Ascending aorta (tissue), 2 donors: ENCODE results near the gene ABCA1. TPM values are rescaled to one million over a fixed set of nuclear protein-coding genes. Genes with fewer than 3 reads are reported as not detected.

Experiments
- DNase-seq, 2 donors: peaks; one replicate each; pipeline ENCODE4 v3.0.0-alpha.2; 2019; ENCODE audit warnings: low spot score in 2 of 2
- H3K27ac ChIP-seq, 2 donors: fragments of 200-600 bp; sonication (generic); one replicate each; pipeline ENCODE4 v1.5.1; 2016 to 2017; ENCODE audit warnings: mild to moderate bottlenecking in 1 of 2
- H3K27me3 ChIP-seq: fragments of 200-600 bp; sonication (generic); one replicate; pipeline ENCODE4 v1.5.1; 2017
- H3K36me3 ChIP-seq, 2 donors: fragments of 200-600 bp; sonication (generic); one replicate each; pipeline ENCODE4 v1.5.1; 2016
- H3K4me1 ChIP-seq, 2 donors: fragments of 200-600 bp; sonication (generic); one replicate each; pipeline ENCODE4 v1.5.1; 2016 to 2017; ENCODE audit warnings: mild to moderate bottlenecking in 1 of 2
- H3K4me3 ChIP-seq, 2 donors: fragments of 200-600 bp; sonication (generic); one replicate each; pipeline ENCODE4 v1.5.1; 2016 to 2017; ENCODE audit warnings: mild to moderate bottlenecking in 1 of 2
- H3K9me3 ChIP-seq, 2 donors: fragments of 200-600 bp; sonication (generic); one replicate each; pipeline ENCODE4 v1.5.1; 2016
- intact Hi-C: fragments of 100-400 bp; cut with DNase I; formaldehyde crosslinking; loops from one replicate; pipeline ENCODE4 v1.15.1; 2023
- total RNA-seq: library from RNA; depleted of rRNA; stranded (reverse); fragments of >200 nt; gene quantifications from one replicate; pipeline ENCODE4 v1.1.0, GENCODE V29; 2016
- TF ChIP-seq, protein P1 (sequence below), 3 experiments: fragments of 200-600 bp in 2 of 3; fragments of 450-650 bp in 1 of 3; sonication (generic) in 2 of 3; IDR thresholded peaks; one replicate each; pipeline ENCODE4 v1.5.1; 2016 to 2019; ENCODE audit warnings: antibody characterized with exemption in 3 of 3, mild to moderate bottlenecking in 1 of 3, moderate library complexity in 1 of 3

Gene ABCA1
- total RNA-seq, 1 donor from 2014 or later = 14.0 TPM

DNA sequence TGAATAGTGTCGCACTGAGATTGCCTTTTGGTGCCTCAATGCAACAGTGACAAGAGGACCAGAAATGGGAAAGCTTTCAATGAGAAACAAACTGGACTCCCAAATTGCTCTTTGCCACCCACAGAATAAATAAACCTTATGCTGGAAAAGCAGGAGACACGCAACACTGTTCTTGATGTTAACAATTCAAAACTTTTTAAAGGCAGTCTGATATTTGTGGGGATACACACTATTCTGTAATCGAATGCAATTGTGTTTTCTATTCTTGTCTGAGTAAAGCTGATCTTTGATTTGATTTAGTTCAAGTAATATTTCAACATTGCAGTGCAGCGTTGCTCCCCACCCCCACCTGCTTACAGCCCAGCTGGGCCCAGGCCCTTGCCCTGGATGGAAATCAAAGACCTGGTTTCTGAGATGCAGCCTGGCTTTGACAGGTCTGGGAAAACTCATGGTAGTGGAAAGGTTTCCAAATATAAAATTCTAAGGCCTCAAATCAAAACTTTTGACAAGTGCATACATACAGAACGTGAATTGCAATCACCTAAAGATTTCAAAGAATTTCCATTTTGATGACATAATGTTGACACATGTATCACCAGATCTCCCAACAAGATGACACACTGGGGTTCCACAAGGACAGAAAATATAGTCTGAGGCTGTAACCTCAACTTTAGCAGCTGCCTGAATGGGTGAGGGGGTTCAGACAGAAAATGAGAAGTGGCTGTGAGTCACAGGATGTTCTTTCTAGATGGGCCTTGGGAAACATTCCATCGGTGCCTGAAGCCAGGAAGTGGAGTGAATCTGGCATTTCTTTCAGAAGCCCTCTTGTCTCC, 55.1 kb downstream of the ABCA1 start:
- H3K27me3 ChIP-seq = no peaks in the 10 kb centered on the region
- peak overlapping the region; percentile 12 to 14 for H3K27ac ChIP-seq
- no peak overlapping the region for H3K4me3 ChIP-seq
- H3K4me1 ChIP-seq = peaks cover 0 to 17% of the 10 kb centered on the region in 2 donors
- TF ChIP-seq, protein P1, sequence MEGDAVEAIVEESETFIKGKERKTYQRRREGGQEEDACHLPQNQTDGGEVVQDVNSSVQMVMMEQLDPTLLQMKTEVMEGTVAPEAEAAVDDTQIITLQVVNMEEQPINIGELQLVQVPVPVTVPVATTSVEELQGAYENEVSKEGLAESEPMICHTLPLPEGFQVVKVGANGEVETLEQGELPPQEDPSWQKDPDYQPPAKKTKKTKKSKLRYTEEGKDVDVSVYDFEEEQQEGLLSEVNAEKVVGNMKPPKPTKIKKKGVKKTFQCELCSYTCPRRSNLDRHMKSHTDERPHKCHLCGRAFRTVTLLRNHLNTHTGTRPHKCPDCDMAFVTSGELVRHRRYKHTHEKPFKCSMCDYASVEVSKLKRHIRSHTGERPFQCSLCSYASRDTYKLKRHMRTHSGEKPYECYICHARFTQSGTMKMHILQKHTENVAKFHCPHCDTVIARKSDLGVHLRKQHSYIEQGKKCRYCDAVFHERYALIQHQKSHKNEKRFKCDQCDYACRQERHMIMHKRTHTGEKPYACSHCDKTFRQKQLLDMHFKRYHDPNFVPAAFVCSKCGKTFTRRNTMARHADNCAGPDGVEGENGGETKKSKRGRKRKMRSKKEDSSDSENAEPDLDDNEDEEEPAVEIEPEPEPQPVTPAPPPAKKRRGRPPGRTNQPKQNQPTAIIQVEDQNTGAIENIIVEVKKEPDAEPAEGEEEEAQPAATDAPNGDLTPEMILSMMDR (IDR thresholded peaks at IDR 0.05) = no peak
- H3K36me3 ChIP-seq = peaks cover 0 to 3% of the 10 kb centered on the region in 2 donors
- peak; percentile 24 to 76 for DNase-seq
- H3K9me3 ChIP-seq = no peaks in the 10 kb centered on the region
- intact Hi-C loops = no loop called here

DNA sequence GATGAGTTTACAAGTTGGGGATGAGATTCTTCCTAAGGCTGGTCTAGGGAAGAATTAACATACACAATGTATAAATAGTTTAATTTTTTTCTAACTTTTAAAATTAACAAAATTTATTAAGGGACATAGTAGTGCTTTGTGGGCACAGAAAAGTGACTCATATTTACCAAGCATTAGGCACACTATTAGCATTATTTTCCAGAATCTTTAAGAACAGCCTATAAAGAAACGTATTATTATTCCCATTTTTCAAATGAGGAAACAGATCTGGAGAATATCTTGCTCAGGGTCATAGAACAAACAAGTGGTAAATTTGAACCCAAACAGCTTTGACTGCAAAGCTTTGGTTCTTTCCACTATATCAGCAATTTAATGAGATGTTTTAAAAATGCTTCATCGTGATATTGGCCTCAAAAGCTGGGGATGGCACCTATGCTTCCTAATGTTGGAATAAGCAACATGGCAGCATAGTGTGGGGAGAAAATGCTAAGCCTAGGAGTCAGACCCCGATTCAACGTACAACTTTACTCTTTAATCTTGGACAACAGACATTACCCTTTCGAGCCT, 55.9 kb downstream of the ABCA1 start:
- H3K9me3 ChIP-seq = no peaks in the 10 kb centered on the region
- no peak overlapping the region for H3K4me3 ChIP-seq
- intact Hi-C loops = no loop called here
- DNase-seq = no peak
- H3K27ac ChIP-seq = no peak overlapping the region
- H3K4me1 ChIP-seq = peaks cover 0 to 17% of the 10 kb centered on the region in 2 donors
- TF ChIP-seq, protein P1 (IDR thresholded peaks at IDR 0.05) = no peak
- H3K27me3 ChIP-seq = no peaks in the 10 kb centered on the region
- peaks cover 0 to 7% of the 10 kb centered on the region in 2 donors for H3K36me3 ChIP-seq

DNA sequence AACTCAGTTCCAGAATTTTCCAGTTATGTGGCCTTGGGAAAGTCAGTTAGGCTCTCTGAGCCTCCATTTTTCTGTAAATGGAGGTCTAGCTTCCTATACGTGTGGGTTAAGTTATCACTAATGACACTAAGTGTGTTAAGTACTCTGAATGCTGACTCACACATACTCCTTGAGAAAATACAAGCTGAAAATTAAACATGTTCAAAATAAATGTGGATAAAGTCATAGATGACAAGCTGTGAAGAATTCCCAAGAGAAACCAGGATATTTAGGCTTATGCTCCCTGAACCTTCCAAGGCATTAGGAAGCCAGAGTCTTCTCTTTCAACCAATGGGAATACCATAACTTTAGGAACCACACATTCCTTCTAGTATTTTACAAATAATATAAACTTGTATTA, 58.1 kb downstream of the ABCA1 start:
- peaks cover 4 to 10% of the 10 kb centered on the region in 2 donors for H3K36me3 ChIP-seq
- intact Hi-C loops = no loop called here
- no peaks in the 10 kb centered on the region for H3K9me3 ChIP-seq
- peaks cover 0 to 17% of the 10 kb centered on the region in 2 donors for H3K4me1 ChIP-seq
- no peak overlapping the region for H3K4me3 ChIP-seq
- peak overlapping the region; percentile 27 to 49 for H3K27ac ChIP-seq
- H3K27me3 ChIP-seq = no peaks in the 10 kb centered on the region
- TF ChIP-seq, protein P1 (IDR thresholded peaks at IDR 0.05) = no peak
- DNase-seq = no peak

DNA sequence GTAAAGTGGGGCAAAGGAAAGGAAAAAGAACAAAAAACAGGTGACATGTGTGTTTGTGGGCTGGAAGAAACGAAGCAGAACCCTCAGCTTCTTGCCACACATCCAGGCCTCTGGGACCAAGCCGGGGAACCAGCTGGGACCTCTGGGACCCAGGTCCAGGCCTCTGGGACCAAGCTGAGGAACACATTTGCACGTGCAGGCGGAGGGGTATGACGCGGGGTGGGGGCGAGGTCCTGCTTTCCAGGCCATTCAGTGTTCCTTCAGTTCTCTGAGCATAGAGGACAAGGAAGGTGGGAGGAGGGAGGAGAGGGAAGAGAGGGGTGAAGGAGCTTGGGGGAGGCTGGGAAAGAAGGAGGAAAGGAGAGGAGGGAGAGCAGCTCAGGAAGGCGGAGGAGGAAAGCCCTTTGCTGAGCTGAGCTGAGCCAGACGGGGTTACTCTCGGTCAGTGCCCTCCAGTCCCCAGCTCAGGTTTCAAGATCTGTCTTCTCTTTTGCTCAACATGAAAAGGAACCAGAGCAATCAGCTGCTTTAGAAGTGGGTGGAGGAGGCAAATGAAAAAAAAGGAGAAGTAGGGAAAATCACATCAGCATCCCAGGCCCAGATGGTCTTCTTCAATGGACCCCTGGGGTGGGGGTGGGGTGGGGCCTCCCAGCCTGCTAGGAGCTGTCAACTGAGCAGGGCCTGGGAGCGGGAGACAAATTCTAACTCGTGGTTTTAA, 59.1 kb downstream of the ABCA1 start:
- Histone ChIP-seq H3K4me3 (no peak overlapping the region), H3K4me1 (peaks cover 0 to 17% of the 10 kb centered on the region in 2 donors), H3K9me3 (no peaks in the 10 kb centered on the region), H3K36me3 (peaks cover 4 to 10% of the 10 kb centered on the region in 2 donors), H3K27ac (peak overlapping the region; percentile 27 to 34), H3K27me3 (no peaks in the 10 kb centered on the region)
- intact Hi-C loops = no loop called here
- TF ChIP-seq, protein P1 (IDR thresholded peaks at IDR 0.05) = no peak
- DNase-seq = peak; percentile 31 to 69

DNA sequence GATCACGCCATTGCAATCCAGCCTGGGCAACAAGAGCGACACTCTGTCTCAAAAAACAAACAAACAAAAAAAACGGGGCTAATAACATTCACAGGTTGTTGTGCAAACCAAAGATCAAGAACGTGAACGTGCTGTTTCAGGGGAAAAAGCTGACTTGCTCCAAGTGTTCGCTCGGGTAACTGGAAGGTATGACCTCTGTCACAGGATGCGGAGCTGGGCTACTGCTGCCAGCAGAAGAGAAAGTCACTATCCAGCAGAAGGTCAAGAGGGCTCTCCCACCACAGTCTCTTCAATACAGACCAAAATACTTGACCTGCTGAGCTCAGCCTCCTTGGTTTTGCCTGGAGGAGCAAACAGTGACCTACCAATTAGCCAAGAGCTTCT, 59.7 kb downstream of the ABCA1 start:
- intact Hi-C loops = no loop called here
- H3K27me3 ChIP-seq = no peaks in the 10 kb centered on the region
- H3K4me3 ChIP-seq = no peak overlapping the region
- no peak for DNase-seq
- peak overlapping the region in 1 of 2 donors; percentile 34 for H3K27ac ChIP-seq
- H3K4me1 ChIP-seq = peaks cover 0 to 14% of the 10 kb centered on the region in 2 donors
- peaks cover 4 to 10% of the 10 kb centered on the region in 2 donors for H3K36me3 ChIP-seq
- TF ChIP-seq, protein P1 (IDR thresholded peaks at IDR 0.05) = no peak
- no peaks in the 10 kb centered on the region for H3K9me3 ChIP-seq
